HCT116 (cell line): ENCODE measurements around the gene CPNE5. TPM values are rescaled to one million over a fixed set of nuclear protein-coding genes. Genes with fewer than 3 reads are reported as not detected.

Experiments used
- ATAC-seq: fragments of 200-7000 bp; cut with Tn5 transposase; 2 replicates; pipeline ENCODE4 v1.9.1; 2020; ENCODE audit warnings: mild to moderate bottlenecking, moderate library complexity
- BruUV-seq: library from RNA; stranded (reverse); fragments of 400-500 nt; replicated peaks from 2 replicates; lab custom pipeline; 2021; lab: Mats Ljungman, UMichigan
- CTCF ChIA-PET: fragments of 300-600 bp; sonication (Branson Sonifier 250); formaldehyde crosslinking; loops from one replicate; lab custom pipeline; 2021; ENCODE audit warnings: antibody characterized with exemption; lab: Charles Lee
- POLR2A ChIA-PET: fragments of 300-600, 350-600 bp; sonication (Branson Sonifier 250); formaldehyde crosslinking; loops from one replicate; lab custom pipeline; 2021; ENCODE audit warnings: antibody characterized with exemption; lab: Charles Lee
- RAD21 ChIA-PET, 2 experiments: fragments of 300-600 bp; sonication (Branson Sonifier 250); formaldehyde crosslinking; loops; one replicate each; lab custom pipeline; 2023; ENCODE audit warnings: low total read pairs in 2 of 2; ENCODE audit not compliant: uncharacterized antibody in 2 of 2, unreplicated experiment in 2 of 2, low non-redundant PET in 1 of 2; lab: Charles Lee
- DNase-seq: peaks from one replicate; pipeline ENCODE4 v3.0.0-alpha.2; 2010; ENCODE audit warnings: low read depth, low spot score
- H2AFZ ChIP-seq: fragments of 200-600 bp; shearing (Covaris generic), sonication (generic); 2 replicates; pipeline ENCODE4 v1.6.1; 2017; ENCODE audit warnings: low read depth, mixed run types, mixed read lengths, antibody characterized with exemption, low read length; ENCODE audit not compliant: poor library complexity, severe bottlenecking
- H3K27ac ChIP-seq: 2 replicates; pipeline ENCODE4 v1.5.1; 2012; ENCODE audit warnings: low read depth, low read length
- H3K27me3 ChIP-seq: fragments of 200-600 bp; sonication (generic); 2 replicates; pipeline ENCODE4 v1.6.1; 2016; ENCODE audit warnings: mixed run types, low read length, mixed read lengths; ENCODE audit not compliant: insufficient read depth
- H3K36me3 ChIP-seq, 2 experiments: fragments of 200-500 bp in 1 of 2; fragments of 200-600 bp in 1 of 2; sonication (Bioruptor generic) in 1 of 2; sonication (generic) in 1 of 2; 2 replicates each; pipeline versions ENCODE4 v1.5.1 to v1.6.1; 2014 to 2016; ENCODE audit warnings: low read length in 2 of 2, inconsistent platforms in 1 of 2, mixed read lengths in 1 of 2, mixed run types in 1 of 2; ENCODE audit not compliant: insufficient read depth in 2 of 2, control insufficient read depth in 1 of 2
- H3K4me1 ChIP-seq, 2 experiments: fragments of 200-600 bp in 1 of 2; sonication (generic) in 1 of 2; 2 replicates each; pipeline versions ENCODE4 v1.5.1 to v1.6.1; 2012 to 2017; ENCODE audit warnings: low read length in 2 of 2, inconsistent platforms in 1 of 2, mild to moderate bottlenecking in 1 of 2, mixed read lengths in 1 of 2, mixed run types in 1 of 2, moderate library complexity in 1 of 2; ENCODE audit not compliant: insufficient read depth in 2 of 2, control insufficient read depth in 1 of 2
- H3K4me2 ChIP-seq: fragments of 200-600 bp; sonication (generic); 2 replicates; pipeline ENCODE4 v1.6.1; 2017; ENCODE audit warnings: mixed run types, low read length, mixed read lengths
- H3K4me3 ChIP-seq, 2 experiments: fragments of 200-600 bp in 1 of 2; sonication (generic) in 1 of 2; replicated peaks in 1 of 2; 2 replicates each; pipeline ENCODE4 v1.5.1; 2011 to 2016; ENCODE audit warnings: low read length in 2 of 2, control low read depth in 1 of 2, low read depth in 1 of 2, mild to moderate bottlenecking in 1 of 2, mixed read lengths in 1 of 2, mixed run types in 1 of 2
- H3K79me2 ChIP-seq: fragments of 200-600 bp; sonication (generic); 2 replicates; pipeline ENCODE4 v1.6.1; 2017; ENCODE audit warnings: mild to moderate bottlenecking, mixed run types, low read length, moderate library complexity, mixed read lengths; ENCODE audit not compliant: insufficient read depth
- H3K9ac ChIP-seq: fragments of 200-600 bp; sonication (generic); 2 replicates; pipeline ENCODE4 v1.6.1; 2016; ENCODE audit warnings: low read length, mixed read lengths
- H3K9me2 ChIP-seq: fragments of 200-600 bp; sonication (generic), shearing (Covaris generic); 2 replicates; pipeline ENCODE4 v1.6.1; 2017; ENCODE audit warnings: mixed run types, mild to moderate bottlenecking, moderate library complexity; ENCODE audit not compliant: insufficient read depth
- H3K9me3 ChIP-seq, 2 experiments: fragments of 200-500 bp in 1 of 2; fragments of 200-600 bp in 1 of 2; sonication (Bioruptor generic) in 1 of 2; sonication (generic) in 1 of 2; 2 replicates each; pipeline ENCODE4 v1.6.1; 2014 to 2017; ENCODE audit warnings: low read length in 2 of 2, mixed read lengths in 2 of 2, inconsistent platforms in 1 of 2, low read depth in 1 of 2, mild to moderate bottlenecking in 1 of 2, mixed run types in 1 of 2, moderate library complexity in 1 of 2; ENCODE audit not compliant: control insufficient read depth in 1 of 2, insufficient read depth in 1 of 2
- H4K20me1 ChIP-seq: fragments of 200-600 bp; sonication (generic), shearing (Covaris generic); 2 replicates; pipeline ENCODE4 v1.6.1; 2017; ENCODE audit warnings: mixed run types, mild to moderate bottlenecking, moderate library complexity; ENCODE audit not compliant: insufficient read depth
- CBX3 ChIP-seq: IDR thresholded peaks from 2 replicates; pipeline ENCODE4 v1.6.1; 2012; ENCODE audit warnings: low read depth
- ELF1 ChIP-seq: IDR thresholded peaks from 2 replicates; pipeline ENCODE4 v1.6.1; 2012; ENCODE audit warnings: low read depth, borderline replicate concordance
- EZH2phosphoT487 ChIP-seq: fragments of 200-600 bp; IDR thresholded peaks from 2 replicates; pipeline ENCODE4 v1.6.1; 2018; ENCODE audit warnings: antibody characterized with exemption, borderline replicate concordance
- JUND ChIP-seq: IDR thresholded peaks from 2 replicates; pipeline ENCODE4 v1.6.1; 2012
- POLR2AphosphoS5 ChIP-seq: IDR thresholded peaks from 2 replicates; pipeline ENCODE4 v1.6.1; 2011; ENCODE audit warnings: mild to moderate bottlenecking, low read depth, low read length, moderate library complexity
- RAD21 ChIP-seq: IDR thresholded peaks from 2 replicates; pipeline ENCODE4 v1.6.1; 2012; ENCODE audit warnings: low read depth, mild to moderate bottlenecking
- SP1 ChIP-seq: IDR thresholded peaks from 2 replicates; pipeline ENCODE4 v1.6.1; 2012; ENCODE audit warnings: low read depth
- SRF ChIP-seq: IDR thresholded peaks from 2 replicates; pipeline ENCODE4 v1.6.1; 2012; ENCODE audit warnings: low read depth
- TCF7L2 ChIP-seq: IDR thresholded peaks from 2 replicates; pipeline ENCODE4 v1.7.0; 2011; ENCODE audit warnings: borderline replicate concordance, inconsistent platforms; ENCODE audit not compliant: insufficient read depth, insufficient read length; ENCODE audit errors: extremely low read depth
- ZFX ChIP-seq: fragments of 450-650 bp; IDR thresholded peaks from 2 replicates; pipeline ENCODE4 v1.6.1; 2017
- ZNF274 ChIP-seq: fragments of 200-500 bp; sonication (Bioruptor generic); IDR thresholded peaks from 2 replicates; pipeline ENCODE4 v1.6.1; 2014; ENCODE audit warnings: mild to moderate bottlenecking, low read depth, low read length, inconsistent platforms
- intact Hi-C: fragments of 100-400 bp; cut with micrococcal nuclease; formaldehyde crosslinking; loops from 2 replicates; pipeline ENCODE4 v1.10.0; 2022
- total RNA-seq: library from RNA; stranded (reverse); gene quantifications from one replicate; pipeline ENCODE4 v1.2.1, GENCODE V29; 2021; ENCODE audit not compliant: unreplicated experiment
- TF ChIP-seq, protein P1 (sequence below): IDR thresholded peaks from 2 replicates; pipeline ENCODE4 v1.6.1; 2012; ENCODE audit warnings: low read depth
- TF ChIP-seq, protein P2 (sequence below): IDR thresholded peaks from 2 replicates; pipeline ENCODE4 v1.6.1; 2011; ENCODE audit warnings: mild to moderate bottlenecking, low read length, moderate library complexity; ENCODE audit not compliant: insufficient replicate concordance; ENCODE audit errors: extremely low read depth
- TF ChIP-seq, protein P3 (sequence below), 3 experiments: fragments of 200-600 bp in 1 of 3; sonication (generic) in 1 of 3; IDR thresholded peaks in 2 of 3; conservative IDR thresholded peaks in 1 of 3; 2 replicates each; pipeline ENCODE4 v1.5.1; 2012 to 2017; ENCODE audit warnings: low read depth in 2 of 3, low read length in 2 of 3, antibody characterized with exemption in 1 of 3, borderline replicate concordance in 1 of 3, control low read depth in 1 of 3, mild to moderate bottlenecking in 1 of 3, mixed read lengths in 1 of 3, mixed run types in 1 of 3, moderate library complexity in 1 of 3; ENCODE audit not compliant: insufficient read depth in 1 of 3

The CPNE5 gene
- total RNA-seq, 1 experiment from 2014 or later: not detected

DNA sequence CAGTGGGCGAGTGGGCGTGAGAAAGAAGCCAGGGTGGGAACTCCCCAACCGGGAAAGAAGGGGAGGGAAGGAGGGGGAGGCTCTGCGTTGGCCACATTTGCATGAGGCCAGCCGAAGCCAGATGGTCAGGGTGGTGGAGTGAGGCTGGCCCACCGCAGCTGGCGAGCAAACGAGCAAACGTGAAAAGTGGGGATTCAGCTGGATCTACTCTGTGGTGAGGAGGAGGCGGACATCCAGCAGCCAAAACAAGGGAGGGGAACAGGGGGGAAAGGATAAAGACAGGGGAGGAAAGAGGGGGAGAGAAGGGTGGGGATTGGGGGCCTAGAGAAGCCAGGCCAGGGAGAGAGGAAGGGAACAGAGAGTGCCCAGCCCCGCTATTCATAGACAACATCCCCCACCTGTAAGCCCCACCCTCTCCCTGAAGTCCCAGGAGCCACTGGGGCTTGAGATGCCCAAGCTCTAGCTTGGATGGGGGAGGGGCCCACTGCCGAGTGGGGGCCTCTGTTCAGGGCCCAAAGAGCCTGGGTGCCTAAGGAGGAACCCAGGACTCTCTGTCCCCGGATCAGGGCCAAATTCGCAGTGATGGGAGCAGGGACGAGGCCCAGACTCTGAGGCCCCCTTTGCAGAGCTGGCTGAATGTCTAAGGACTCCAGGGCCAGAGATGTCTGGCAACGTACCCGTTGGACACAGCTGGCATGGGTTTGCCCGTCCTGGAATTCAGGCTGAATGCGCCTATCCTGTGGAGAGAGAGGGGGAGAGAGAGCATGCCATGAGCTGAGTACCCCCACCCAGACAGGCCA is 45.1 kb downstream of the CPNE5 start:
- Histone ChIP-seq H3K4me2 (no peak overlapping the region), H3K4me1 (no peaks in the 10 kb centered on the region), H3K79me2 (no peaks in the 10 kb centered on the region), H3K27me3 (no peaks in the 10 kb centered on the region), H3K4me3 (no peak overlapping the region), H3K36me3 (no peaks in the 10 kb centered on the region), H4K20me1 (no peaks in the 10 kb centered on the region), H3K9me2 (no peaks in the 10 kb centered on the region), H3K9ac (no peak overlapping the region), H2AFZ (no peak overlapping the region), H3K27ac (no peak overlapping the region), H3K9me3 (no peaks in the 10 kb centered on the region)
- BruUV-seq: no TSS peak
- RAD21 ChIA-PET: no interaction called here
- no peak for DNase-seq
- POLR2A ChIA-PET: no interaction called here
- no peak for ATAC-seq
- intact Hi-C loops: no loop called here
- CTCF ChIA-PET: interaction anchor here (1.3 kb wide), 1 partner anchor 12 kb away, joined by 3 read pairs; no protein-coding TSS in a partner anchor
- TF ChIP-seq SP1: no peak
- TF ChIP-seq EZH2phosphoT487: no peak
- TF ChIP-seq ZNF274: no peak
- TF ChIP-seq CBX3: no peak
- no peak for TF ChIP-seq ZFX
- TF ChIP-seq RAD21: no peak
- no peak for TF ChIP-seq POLR2AphosphoS5
- TF ChIP-seq, protein P1, sequence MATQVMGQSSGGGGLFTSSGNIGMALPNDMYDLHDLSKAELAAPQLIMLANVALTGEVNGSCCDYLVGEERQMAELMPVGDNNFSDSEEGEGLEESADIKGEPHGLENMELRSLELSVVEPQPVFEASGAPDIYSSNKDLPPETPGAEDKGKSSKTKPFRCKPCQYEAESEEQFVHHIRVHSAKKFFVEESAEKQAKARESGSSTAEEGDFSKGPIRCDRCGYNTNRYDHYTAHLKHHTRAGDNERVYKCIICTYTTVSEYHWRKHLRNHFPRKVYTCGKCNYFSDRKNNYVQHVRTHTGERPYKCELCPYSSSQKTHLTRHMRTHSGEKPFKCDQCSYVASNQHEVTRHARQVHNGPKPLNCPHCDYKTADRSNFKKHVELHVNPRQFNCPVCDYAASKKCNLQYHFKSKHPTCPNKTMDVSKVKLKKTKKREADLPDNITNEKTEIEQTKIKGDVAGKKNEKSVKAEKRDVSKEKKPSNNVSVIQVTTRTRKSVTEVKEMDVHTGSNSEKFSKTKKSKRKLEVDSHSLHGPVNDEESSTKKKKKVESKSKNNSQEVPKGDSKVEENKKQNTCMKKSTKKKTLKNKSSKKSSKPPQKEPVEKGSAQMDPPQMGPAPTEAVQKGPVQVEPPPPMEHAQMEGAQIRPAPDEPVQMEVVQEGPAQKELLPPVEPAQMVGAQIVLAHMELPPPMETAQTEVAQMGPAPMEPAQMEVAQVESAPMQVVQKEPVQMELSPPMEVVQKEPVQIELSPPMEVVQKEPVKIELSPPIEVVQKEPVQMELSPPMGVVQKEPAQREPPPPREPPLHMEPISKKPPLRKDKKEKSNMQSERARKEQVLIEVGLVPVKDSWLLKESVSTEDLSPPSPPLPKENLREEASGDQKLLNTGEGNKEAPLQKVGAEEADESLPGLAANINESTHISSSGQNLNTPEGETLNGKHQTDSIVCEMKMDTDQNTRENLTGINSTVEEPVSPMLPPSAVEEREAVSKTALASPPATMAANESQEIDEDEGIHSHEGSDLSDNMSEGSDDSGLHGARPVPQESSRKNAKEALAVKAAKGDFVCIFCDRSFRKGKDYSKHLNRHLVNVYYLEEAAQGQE: no peak
- no peak for TF ChIP-seq TCF7L2
- TF ChIP-seq, protein P2, sequence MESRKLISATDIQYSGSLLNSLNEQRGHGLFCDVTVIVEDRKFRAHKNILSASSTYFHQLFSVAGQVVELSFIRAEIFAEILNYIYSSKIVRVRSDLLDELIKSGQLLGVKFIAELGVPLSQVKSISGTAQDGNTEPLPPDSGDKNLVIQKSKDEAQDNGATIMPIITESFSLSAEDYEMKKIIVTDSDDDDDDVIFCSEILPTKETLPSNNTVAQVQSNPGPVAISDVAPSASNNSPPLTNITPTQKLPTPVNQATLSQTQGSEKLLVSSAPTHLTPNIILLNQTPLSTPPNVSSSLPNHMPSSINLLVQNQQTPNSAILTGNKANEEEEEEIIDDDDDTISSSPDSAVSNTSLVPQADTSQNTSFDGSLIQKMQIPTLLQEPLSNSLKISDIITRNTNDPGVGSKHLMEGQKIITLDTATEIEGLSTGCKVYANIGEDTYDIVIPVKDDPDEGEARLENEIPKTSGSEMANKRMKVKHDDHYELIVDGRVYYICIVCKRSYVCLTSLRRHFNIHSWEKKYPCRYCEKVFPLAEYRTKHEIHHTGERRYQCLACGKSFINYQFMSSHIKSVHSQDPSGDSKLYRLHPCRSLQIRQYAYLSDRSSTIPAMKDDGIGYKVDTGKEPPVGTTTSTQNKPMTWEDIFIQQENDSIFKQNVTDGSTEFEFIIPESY: no peak
- no peak for TF ChIP-seq JUND
- TF ChIP-seq SRF: no peak
- TF ChIP-seq ELF1: no peak
- TF ChIP-seq, protein P3, sequence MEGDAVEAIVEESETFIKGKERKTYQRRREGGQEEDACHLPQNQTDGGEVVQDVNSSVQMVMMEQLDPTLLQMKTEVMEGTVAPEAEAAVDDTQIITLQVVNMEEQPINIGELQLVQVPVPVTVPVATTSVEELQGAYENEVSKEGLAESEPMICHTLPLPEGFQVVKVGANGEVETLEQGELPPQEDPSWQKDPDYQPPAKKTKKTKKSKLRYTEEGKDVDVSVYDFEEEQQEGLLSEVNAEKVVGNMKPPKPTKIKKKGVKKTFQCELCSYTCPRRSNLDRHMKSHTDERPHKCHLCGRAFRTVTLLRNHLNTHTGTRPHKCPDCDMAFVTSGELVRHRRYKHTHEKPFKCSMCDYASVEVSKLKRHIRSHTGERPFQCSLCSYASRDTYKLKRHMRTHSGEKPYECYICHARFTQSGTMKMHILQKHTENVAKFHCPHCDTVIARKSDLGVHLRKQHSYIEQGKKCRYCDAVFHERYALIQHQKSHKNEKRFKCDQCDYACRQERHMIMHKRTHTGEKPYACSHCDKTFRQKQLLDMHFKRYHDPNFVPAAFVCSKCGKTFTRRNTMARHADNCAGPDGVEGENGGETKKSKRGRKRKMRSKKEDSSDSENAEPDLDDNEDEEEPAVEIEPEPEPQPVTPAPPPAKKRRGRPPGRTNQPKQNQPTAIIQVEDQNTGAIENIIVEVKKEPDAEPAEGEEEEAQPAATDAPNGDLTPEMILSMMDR (IDR thresholded peaks at IDR 0.05 in 2 of 3, conservative IDR thresholded peaks at IDR 0.05 in 1 of 3; ENCODE audit: borderline replicate concordance in 1 of 3, insufficient read depth in 1 of 3, low read depth in 2 of 3, low read length in 2 of 3): no peak
